ENCODE results near the gene TSC22D1.

The TSC22D1 gene

DNA sequence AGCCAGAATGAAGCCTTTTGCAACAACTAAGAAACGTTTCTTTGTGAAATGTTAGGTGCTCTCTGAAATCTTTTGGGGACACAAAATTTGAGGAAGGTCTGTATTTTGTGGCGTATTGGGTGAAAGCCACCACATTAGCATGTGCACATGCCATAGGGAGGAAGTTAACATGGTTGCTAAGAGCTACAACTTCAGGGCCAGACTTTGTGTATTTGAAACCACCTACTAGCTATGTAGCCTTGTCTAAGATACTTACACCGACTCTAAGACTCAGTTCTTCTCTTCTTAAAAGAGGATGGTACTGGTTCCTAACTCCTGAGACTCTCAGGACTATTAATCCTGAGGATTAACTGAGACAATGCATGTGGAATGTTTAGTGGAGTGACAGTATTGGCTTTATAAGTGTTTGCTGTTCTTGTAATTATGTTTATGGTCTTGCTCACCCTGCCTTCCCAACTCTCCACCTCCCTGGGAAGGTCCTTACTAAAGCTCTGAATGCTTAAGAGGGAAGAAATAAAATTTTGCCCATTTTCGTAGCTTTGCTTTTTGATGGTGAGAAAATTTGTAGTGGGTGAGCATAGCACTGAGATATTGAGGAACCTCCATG is 187.0 kb downstream of the TSC22D1 start:
- TF ChIP-seq, protein P1, sequence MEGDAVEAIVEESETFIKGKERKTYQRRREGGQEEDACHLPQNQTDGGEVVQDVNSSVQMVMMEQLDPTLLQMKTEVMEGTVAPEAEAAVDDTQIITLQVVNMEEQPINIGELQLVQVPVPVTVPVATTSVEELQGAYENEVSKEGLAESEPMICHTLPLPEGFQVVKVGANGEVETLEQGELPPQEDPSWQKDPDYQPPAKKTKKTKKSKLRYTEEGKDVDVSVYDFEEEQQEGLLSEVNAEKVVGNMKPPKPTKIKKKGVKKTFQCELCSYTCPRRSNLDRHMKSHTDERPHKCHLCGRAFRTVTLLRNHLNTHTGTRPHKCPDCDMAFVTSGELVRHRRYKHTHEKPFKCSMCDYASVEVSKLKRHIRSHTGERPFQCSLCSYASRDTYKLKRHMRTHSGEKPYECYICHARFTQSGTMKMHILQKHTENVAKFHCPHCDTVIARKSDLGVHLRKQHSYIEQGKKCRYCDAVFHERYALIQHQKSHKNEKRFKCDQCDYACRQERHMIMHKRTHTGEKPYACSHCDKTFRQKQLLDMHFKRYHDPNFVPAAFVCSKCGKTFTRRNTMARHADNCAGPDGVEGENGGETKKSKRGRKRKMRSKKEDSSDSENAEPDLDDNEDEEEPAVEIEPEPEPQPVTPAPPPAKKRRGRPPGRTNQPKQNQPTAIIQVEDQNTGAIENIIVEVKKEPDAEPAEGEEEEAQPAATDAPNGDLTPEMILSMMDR (IDR thresholded peaks at IDR 0.05; ENCODE audit: extremely low read depth, missing control alignments): no peak
- DNase-seq (ENCODE audit: low spot score): no peak

DNA sequence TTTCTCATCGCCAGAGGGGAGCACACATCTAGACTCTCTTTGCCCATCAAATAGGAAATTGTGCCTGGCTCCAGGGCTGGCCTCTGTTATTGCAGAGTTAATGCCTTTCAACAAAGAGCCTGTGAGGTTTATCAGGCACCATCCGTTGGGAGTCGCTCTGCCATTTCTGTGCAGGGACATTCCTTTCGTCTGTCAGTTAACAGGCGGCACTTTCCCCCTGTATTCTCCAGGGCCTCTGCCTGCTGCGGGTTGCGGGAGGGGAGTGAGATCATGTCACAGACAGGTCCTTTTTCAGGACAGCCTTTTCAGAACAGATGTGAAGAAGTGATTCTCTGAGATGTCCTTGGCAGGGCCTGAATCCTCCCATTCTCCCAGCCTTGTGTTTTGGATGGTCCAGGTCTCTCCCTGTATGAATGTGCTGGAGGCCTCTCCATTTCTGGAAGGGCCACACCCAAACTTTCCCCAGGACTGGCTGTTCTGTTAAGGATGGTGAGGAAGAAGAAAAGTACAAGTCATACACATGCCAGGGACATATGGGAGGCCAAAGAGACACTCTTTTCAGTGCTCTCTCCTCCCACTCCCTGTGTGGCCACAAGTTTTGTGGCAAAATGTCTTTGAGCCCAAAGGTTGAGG is 187.6 kb downstream of the TSC22D1 start:
- TF ChIP-seq, protein P1 (IDR thresholded peaks at IDR 0.05; ENCODE audit: extremely low read depth, missing control alignments): no peak
- DNase-seq (ENCODE audit: low spot score): no peak

DNA sequence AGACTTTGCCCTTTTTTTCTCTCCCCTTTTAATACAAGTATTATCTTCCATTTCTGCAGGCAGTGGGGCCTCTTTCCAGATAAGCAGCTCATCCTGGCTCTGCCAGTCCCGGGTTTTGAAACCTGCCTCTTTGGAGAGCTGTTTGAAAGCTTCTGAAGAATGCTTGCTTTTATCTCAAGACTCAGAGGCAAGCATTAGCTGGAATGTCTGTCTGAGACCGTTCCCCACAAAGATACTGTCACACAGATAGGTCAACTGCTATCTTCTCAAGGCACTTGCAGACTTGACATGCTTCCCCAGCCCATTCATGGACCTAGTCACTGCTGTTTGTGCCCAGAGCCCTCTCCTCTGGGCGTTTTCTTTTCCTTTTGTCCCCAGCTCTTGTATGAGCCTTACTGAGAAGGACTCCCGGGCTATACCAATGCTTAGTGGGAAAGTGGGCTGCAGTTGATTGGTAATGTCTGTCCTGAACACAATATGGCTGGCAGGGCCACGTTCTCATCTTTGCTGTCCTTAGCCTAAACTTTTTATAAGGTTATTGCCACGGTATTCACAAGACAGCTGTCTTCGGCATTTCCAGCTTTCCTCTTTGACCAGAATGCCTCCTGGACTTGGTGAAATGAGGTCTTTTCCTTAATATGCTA is 189.1 kb downstream of the TSC22D1 start:
- TF ChIP-seq, protein P1 (IDR thresholded peaks at IDR 0.05; ENCODE audit: extremely low read depth, missing control alignments): no peak
- no peak for DNase-seq (ENCODE audit: low spot score)

DNA sequence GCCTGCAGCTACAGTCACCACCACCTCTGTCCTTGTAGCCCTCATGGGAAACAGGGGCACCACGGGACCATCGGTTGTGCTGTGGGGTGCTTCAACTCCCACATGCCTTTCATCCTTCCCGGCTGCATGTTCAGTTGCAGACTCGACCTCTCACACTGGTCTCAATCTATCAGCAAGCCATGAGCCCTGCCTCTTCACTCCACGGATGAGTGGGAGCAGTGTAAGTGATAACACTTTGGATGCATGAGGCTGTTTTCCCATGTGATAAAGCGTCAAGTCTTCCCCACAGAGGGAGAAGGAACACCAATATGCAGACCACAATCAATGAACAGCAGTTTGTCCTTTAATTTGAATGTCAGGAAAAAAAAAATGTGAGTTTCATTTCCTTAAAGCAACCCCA is 190.3 kb downstream of the TSC22D1 start:
- DNase-seq (ENCODE audit: low spot score): no peak
- TF ChIP-seq, protein P1 (IDR thresholded peaks at IDR 0.05; ENCODE audit: extremely low read depth, missing control alignments): no peak

DNA sequence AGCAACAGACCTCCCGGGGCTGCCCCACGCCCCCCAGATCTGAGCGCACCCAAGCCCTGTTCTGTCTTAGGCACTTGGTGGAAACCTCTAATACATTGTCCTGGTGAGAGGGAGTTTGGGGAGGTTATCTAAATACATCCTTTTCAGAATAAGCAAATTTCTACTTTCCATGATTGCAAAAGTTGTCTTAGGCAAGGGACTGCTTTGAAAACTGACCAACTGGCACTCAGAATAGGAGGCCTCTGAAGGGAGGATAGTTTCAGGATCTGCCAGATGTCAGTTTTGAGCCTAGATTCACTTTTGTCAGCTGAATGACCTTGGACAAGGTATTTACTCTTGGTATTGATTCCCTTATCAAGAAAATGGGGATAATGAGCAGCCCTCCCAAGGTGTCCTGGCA is 190.7 kb downstream of the TSC22D1 start:
- TF ChIP-seq, protein P1 (IDR thresholded peaks at IDR 0.05; ENCODE audit: extremely low read depth, missing control alignments): no peak
- DNase-seq (ENCODE audit: low spot score): no peak

DNA sequence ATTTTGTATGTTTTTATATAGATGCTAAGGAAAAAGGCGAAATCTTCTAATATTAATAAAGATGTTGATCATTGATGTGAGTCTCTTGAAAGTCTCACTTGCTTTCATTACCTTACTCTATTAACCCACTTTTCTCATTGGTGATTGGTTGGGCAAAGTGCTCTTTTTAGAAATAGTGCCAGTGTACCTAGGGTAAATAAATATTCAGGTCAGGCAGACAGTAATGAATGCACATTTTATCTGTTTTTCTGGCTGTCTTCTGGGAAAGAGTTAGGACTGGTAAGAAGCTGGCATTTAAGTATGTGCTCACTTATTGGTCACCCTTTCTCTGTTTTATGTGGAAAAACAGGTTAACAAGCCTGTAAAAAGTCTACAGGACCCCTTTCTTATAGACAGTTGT is 191.4 kb downstream of the TSC22D1 start:
- TF ChIP-seq, protein P1 (IDR thresholded peaks at IDR 0.05; ENCODE audit: extremely low read depth, missing control alignments): no peak
- DNase-seq (ENCODE audit: low spot score): no peak

DNA sequence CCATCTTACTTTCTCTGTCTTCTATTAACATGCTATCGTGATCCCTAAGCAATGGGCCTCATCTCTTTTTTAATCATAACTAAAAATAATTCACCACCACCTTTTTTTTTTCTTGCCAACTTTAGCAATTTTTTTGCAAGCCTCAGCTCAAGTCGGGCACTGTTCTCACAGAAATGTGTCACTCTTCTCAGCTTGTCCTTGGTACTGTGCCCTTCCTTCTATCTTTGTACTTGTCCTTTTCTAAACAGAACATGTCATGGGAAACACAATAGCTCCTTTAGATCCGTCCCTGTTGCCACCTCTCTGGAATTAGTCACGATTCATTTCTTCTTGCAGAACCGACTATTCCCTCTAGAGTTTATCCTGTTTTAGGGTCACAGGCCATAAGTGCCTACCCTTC is 192.2 kb downstream of the TSC22D1 start:
- TF ChIP-seq, protein P1 (IDR thresholded peaks at IDR 0.05; ENCODE audit: extremely low read depth, missing control alignments): no peak
- DNase-seq (ENCODE audit: low spot score): no peak
